SH-SY5Y (cell line): Measurements from ENCODE around the gene LRRC32.

Experiments used
- GATA2 ChIP-seq: IDR thresholded peaks from 2 replicates; pipeline ENCODE4 v1.6.1; 2011; ENCODE audit warnings: mild to moderate bottlenecking, low read depth, low read length
- GATA3 ChIP-seq: IDR thresholded peaks from 2 replicates; pipeline ENCODE4 v1.6.1; 2011; ENCODE audit warnings: low read depth, mild to moderate bottlenecking, low read length, moderate library complexity

GRCh38 chr11:76617553-76618265, 52.8 kb downstream of the LRRC32 start:
- TF ChIP-seq GATA3 (no peak), GATA2 (no peak)
